ENCODE data around the gene NAB2.
"Not testable (repeated sequence)": the region's sequence is repeated elsewhere in the genome, so short reads cannot be mapped to it uniquely, and the experiment has no call there.

Gene NAB2, protein sequence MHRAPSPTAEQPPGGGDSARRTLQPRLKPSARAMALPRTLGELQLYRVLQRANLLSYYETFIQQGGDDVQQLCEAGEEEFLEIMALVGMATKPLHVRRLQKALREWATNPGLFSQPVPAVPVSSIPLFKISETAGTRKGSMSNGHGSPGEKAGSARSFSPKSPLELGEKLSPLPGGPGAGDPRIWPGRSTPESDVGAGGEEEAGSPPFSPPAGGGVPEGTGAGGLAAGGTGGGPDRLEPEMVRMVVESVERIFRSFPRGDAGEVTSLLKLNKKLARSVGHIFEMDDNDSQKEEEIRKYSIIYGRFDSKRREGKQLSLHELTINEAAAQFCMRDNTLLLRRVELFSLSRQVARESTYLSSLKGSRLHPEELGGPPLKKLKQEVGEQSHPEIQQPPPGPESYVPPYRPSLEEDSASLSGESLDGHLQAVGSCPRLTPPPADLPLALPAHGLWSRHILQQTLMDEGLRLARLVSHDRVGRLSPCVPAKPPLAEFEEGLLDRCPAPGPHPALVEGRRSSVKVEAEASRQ

DNA sequence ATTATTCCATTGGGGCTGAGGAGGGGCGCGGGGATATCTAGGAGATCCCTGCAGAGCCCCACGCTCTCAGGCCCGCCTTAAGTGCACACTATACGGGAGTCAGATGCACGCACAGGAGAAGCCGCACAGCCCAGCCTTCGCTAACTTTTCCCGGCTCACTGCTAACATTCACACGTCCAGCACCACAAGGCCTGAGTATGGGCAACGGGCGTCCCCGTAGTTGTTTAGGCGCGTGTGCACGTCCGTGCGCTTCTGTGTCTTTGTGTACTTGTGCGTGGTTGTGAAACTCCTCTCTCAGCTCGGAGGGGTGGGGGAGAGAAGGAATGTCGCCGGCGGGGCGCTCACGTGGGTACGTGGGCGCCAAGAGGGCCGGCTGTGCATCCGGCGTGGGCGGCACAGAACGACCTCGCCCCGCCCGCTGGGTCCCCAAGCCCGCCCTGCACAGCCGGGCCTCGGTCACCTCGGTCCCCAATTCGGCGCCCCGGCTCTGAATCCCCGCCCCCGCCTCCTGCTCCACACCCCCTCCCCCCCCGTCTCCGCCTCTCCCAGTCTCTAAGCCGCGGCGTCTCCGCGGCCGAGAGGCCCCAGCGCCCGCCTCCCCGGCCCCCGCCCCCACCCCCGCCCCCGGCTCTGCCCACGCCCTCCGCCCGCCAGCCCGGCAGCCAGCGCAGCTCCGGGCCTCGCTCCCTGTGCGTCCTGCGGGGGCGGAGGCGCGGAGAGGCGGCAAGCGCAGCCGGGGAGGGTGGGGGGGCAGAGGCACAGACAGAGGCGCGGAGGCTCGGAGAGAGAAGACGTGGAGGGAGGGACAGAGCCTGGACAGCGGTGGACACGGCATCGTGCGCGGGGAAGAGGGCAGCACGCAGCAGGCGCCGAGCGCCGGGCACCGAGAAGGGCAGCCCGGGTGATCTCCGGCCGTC, at the start of gene NAB2:
Gene NAB2, plus strand, starts transcription at position 761 of the 917 bp plus-strand sequence. CDS start 158 bp downstream, outside the sequence.
- DNase-seq, result peak; percentile 92

DNA sequence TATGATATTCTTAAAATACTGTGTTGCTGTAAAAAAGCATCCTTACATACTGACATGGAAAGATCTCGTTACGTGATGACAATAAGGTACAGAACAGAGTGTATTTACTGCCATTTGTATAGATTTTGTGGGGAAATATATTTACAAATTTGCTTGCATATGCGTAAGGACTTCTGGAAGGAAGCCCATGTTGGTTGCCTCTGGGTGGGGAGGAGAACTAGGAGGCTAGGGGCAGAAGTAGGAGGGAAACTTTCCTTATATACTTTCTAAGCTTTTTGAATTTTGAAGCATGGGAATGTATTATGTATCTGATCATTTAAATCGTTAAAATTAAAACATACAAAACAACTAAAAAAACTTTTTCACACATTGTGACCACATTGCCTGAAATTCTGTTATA, 48.7 kb upstream of the NAB2 start:
- DNase-seq, result no peak

DNA sequence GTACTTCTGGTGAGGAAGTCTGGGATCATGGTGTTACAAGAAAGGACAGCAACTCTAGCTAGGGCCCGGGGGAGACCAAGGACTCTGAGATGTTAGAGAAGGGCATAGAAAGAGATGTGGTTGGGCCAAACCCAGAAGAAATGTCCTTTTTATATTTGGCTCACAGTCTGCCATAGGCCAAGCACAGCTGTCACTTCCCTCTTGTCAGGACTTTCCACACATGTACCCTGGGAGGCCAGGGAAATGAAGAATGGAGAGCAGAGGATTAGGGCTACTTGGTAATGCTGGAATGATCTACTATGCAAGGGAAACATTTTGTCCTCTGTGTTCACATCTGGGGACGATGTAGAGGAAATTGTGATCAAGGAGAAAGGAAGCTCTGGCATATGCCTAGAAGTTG, 48.2 kb upstream of the NAB2 start:
- no peak for DNase-seq

DNA sequence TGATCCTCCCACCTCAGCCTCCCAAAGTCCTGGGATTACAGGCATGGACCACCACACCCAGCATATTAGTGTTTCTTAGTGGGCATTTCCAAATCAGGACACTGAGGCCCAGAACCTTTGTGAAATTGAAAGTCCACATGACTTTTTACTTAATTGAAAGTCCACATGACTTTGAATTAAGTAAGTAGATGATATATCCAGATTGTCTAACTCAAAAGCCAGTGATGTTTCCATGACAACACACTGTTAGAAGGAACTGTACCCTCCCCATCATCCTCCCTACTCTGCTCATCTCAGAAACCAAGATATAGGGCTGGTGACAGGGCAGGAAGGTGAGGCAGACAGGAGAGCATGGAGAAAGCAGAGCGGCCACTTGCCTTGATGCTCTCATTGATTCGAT, 46.2 kb upstream of the NAB2 start:
- DNase-seq, result no peak

DNA sequence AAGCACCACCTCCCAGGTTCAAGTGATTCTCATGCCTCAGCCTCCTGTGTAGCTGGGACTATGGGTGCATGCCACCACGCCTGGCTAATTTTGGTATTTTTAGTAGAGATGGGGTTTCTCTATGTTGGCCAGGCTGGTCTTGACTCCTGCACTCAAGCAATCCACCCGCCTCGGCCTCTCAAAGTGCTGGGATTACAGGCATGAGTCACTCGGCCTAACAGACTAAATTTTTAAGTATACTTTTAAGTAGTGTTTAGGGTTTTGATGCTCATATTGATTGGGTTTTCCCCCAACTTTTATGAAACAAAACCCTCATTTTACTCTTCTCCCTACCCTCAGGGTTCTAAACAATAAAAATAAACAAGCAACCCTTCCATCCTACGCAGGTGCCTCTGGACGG, 44.4 kb upstream of the NAB2 start:
- DNase-seq, result no peak

DNA sequence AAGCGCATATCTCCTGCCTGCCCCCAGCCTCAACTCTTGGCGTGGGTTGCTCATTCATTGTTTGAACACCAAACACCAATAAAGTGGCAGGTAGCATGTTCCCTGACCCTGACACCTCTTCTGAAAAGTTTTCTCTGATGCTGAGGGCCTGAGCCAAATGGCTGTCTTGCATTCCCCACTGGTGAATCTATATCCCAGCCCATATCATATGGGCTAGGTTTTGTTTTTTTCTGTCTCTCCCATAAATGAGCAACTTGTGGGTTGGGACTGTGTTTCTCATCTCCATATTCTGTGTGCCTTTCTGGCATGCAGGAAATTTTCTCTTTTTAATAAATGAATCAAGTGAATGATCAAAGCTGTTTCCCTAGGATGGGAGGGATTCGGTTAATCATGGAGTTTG, 44.0 kb upstream of the NAB2 start:
- DNase-seq, result no peak

GRCh38 chr12:57046086-57046791, 42.7 kb upstream of the NAB2 start:
- no peak for DNase-seq

- no peak for DNase-seq
These were observed 41.7 kb upstream of the NAB2 start for GRCh38 chr12:57046947-57047890.

- no peak for DNase-seq
These were observed 40.9 kb upstream of the NAB2 start for GRCh38 chr12:57047981-57048380.

DNA sequence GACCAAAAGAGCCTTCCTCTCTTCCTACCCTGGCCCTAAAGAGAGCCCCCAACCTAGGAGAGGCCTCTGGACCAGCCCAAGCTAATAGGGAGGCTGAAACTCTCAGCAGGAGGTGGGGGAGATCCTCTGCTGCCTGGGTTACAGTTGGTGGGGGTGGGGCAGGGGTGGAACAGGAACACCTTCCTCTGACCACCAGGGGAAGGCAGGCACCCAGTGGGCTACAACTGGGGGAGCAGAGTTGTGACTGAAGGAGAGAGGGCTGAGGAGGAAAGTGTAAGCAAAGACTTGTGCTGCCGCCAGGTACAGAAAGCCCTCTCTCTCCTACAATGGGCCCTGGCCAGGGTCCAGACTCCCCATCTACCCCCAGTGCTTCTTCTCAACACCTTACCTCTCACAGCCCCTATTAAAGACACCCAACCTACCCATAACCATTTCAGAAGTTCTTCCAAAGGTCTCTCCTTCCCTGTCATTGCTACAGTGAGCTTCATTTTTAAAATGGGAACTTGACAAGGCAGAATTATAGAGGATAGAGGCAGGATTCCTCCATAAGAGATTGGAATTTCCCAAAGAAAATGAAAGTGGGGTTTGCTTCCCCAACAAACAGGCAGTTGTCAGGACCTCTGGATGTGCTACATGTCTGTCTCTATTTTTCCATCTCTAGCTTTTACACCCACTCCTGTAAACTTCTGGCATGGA, 40.3 kb upstream of the NAB2 start:
- no peak for DNase-seq

DNA sequence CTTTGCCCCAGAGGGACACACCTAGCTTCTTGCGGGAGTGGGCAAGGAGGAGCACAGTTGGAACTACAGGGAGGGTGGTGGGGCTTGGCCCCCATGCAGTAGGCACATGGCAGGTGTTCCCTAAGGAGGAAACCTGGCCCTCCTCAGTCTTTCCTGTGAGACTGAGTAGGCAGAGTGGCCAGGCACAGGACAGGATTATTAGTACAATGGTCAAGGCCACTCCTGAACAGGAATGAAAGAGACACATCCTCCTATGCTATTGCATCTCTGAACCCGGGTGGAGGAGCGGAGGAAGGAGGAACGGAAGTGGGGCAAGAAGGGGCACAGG, 39.8 kb upstream of the NAB2 start:
- DNase-seq, result no peak

DNA sequence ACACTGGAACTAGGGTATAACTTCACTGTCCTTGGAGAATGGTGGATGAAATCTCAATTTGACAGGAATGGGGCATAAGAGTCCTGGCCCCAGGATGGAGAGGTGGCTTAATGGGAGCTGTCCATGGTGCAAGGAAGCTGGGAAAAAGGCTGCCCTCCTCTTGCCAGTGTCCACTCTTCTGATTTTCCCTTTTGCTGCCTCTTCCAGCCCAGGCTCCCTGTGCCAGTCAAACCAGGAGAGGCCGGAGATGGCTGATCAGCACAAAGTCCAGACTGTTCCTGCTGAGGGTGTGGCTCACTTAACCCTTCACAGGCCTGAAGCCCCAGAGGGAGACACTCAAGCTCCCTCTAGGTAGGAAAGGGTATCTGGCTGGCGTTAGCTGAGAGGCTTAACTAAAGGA, 39.0 kb upstream of the NAB2 start, which contains the start of gene MYO1A:
Gene MYO1A, minus strand, starts transcription at position 240 of the 400 bp plus-strand sequence. CDS start 1,806 bp downstream, outside the sequence.
- no peak for DNase-seq

GRCh38 chr12:57051011-57051410, 37.9 kb upstream of the NAB2 start:
- no peak for DNase-seq

DNA sequence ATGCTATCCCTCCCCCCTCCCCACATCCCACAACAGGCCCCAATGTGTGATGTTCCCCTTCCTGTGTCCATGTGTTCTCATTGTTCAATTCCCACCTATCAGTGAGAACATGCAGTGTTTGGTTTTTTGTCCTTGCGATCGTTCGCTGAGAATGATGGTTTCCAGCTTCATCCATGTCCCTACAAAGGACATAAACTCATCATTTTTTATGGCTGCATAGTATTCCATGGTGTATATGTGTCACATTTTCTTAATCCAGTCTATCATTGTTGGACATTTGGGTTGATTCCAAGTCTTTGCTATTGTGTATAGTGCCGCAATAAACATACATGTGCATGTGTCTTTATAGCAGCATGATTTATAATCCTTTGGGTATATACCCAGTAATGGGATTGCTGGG, 35.8 kb upstream of the NAB2 start:
- not testable (repeated sequence) for DNase-seq

- not testable (repeated sequence) for DNase-seq
These were observed 35.0 kb upstream of the NAB2 start for GRCh38 chr12:57053901-57054300.

DNA sequence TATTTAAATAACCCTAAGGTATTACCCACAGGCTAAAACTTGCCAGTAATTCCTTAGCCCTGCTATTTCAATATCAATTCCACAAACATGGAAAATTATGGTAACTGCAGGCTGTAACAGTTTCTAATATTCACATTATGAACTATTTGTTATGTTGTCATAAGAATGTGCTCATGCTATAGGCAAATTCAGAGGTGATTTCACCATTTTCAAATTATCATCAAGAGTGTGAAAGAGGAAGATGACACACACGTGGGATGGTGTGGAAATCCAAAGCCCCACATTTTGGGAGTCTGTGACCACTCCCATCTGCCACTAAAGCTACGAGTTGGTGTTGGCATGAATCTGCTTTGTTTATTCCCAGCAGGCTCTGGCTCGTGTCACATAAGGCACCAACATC, 33.1 kb upstream of the NAB2 start:
- DNase-seq, result no peak

- no peak for DNase-seq
These were observed 31.7 kb upstream of the NAB2 start for GRCh38 chr12:57057067-57057751.

GRCh38 chr12:57058454-57058853, 30.5 kb upstream of the NAB2 start:
- DNase-seq, result no peak

DNA sequence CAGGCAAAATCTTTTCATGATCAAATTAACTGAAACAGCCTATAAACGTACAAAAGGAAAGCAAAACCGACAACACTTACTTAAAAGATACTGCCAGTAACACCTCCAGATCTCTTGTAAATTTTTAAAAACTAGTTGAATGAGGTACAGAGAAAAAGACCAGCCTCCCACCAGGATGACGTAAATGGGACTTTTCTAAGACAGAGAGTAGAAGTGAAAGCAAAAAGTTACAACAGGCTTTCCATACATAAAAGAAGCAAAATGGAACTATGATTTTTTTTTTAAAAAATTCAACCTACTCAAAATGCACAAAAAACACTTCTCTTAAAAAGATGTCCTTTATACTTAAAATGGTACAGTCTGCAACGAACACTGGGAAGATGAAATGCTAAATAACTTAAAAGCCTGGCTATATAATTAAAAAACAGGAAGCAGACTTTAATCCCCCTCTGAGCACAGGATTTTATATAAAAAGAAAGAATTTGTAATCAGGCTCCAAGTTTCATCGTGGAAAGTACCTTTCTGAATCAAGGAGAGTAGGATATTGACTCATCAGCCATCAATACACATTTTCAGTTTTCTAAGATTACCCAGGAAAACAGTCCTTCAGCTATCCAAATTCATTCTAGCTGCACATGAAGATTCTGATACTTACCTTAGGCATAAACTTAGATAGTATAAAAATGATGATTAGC, 24.8 kb upstream of the NAB2 start:
- DNase-seq, result no peak

- no peak for DNase-seq
These were observed 22.7 kb upstream of the NAB2 start for GRCh38 chr12:57066245-57066644.

All from NCI-H345 (cell line).